ENCODE measurements around the gene PLA2G4C. TPM values are rescaled to one million over a fixed set of nuclear protein-coding genes. Genes with fewer than 3 reads are reported as not detected.

PLA2G4C gene
- total and polyA plus RNA-seq, 2 of the 8 experiments (the other 6 are each of a cell fraction or from before 2014, with no cell fraction given): 14.9 to 20.5 TPM

GRCh38 chr19:48061401-48062344 is 48.9 kb downstream of the PLA2G4C start:
- Histone ChIP-seq H2BK120ac (replicated peaks; ENCODE audit: low read depth, low read length) (peak overlapping the region; percentile 57), H2AFZ (ENCODE audit: low read length) (peak overlapping the region; percentile 47; the same call in 1 of the 2 replicates), H3K79me2 (ENCODE audit: control insufficient read depth in 1 of 2, insufficient read depth in 2 of 2, low read length in 2 of 2) (no peaks in the 10 kb centered on the region), H3K18ac (ENCODE audit: extremely low read depth, low read length) (no peak overlapping the region), H3K27me3 (replicated peaks in 1 of 4; ENCODE audit: control insufficient read depth in 3 of 4, extremely low read depth in 1 of 4, insufficient read depth in 3 of 4, low read length in 3 of 4) (no peaks in the 10 kb centered on the region), H4K5ac (ENCODE audit: insufficient read length, low read depth, low read length) (peak overlapping the region; percentile 64), H4K91ac (replicated peaks; ENCODE audit: insufficient read length, low read length) (peak overlapping the region; percentile 50), H2BK20ac (ENCODE audit: low read length) (no peak overlapping the region), H3K4ac (replicated peaks; ENCODE audit: insufficient read length, low read depth, low read length) (peak overlapping the region; percentile 65), H3K36me3 (ENCODE audit: control insufficient read depth in 2 of 4, insufficient read depth in 4 of 4, low read length in 3 of 4) (no peaks in the 10 kb centered on the region), H3K27ac (ENCODE audit: low read depth, low read length) (no peak overlapping the region; the same call in 1 of the 2 replicates), H4K8ac (ENCODE audit: extremely low read depth, insufficient read depth, low read length) (peak overlapping the region; percentile 94), H3K4me1 (replicated peaks in 1 of 4; ENCODE audit: control insufficient read depth in 3 of 4, insufficient read depth in 4 of 4, low read length in 3 of 4) (peaks cover 4 to 16% (median 7%) of the 10 kb centered on the region in 4 experiments; a peak in 6 of 7 replicates), H3K23ac (ENCODE audit: insufficient read length) (no peak overlapping the region), H2BK15ac (ENCODE audit: low read length) (no peak overlapping the region), H3K56ac (replicated peaks; ENCODE audit: insufficient read length, low read depth, low read length) (no peak overlapping the region), H3K9me3 (ENCODE audit: insufficient read depth in 2 of 2, low read depth in 1 of 2, low read length in 1 of 2) (no peaks in the 10 kb centered on the region), H4K20me1 (replicated peaks in 1 of 2; ENCODE audit: control insufficient read depth in 1 of 2, insufficient read depth in 2 of 2, low read length in 2 of 2) (no peaks in the 10 kb centered on the region), H2AK5ac (ENCODE audit: low read depth, low read length) (no peak overlapping the region), H3K4me2 (ENCODE audit: insufficient read depth in 1 of 2, low read depth in 2 of 2, low read length in 2 of 2) (peak overlapping the region; percentile 38 to 55), H3K9ac (replicated peaks in 1 of 4; ENCODE audit: extremely low read depth in 1 of 4, low read depth in 3 of 4, low read length in 3 of 4) (peak overlapping the region in 2 of 4 experiments; percentile 15 to 26; a peak in 3 of 7 replicates), H3K79me1 (ENCODE audit: low read depth, low read length) (no peaks in the 10 kb centered on the region), H3K14ac (ENCODE audit: insufficient read length) (peak overlapping the region; percentile 72), H3K4me3 (ENCODE audit: extremely low read depth in 1 of 4, insufficient read depth in 2 of 4, low read depth in 3 of 4, low read length in 4 of 4) (peak overlapping the region; percentile 7 to 48 (median 19); a peak in 5 of 8 replicates), H3K23me2 (ENCODE audit: low read depth, low read length) (no peaks in the 10 kb centered on the region), H2BK12ac (ENCODE audit: low read depth, low read length) (0 out of 2 replicates have a peak overlapping the region, but pooled peaks have one; percentile 78), H2BK5ac (ENCODE audit: low read depth, low read length) (peak overlapping the region; percentile 16; the same call in 1 of the 2 replicates)
- CTCF ChIA-PET (ENCODE audit: partially characterized antibody): interaction anchor here (0.8 to 2.4 kb wide), 6 partner anchors 10 to 96 kb away, joined by 3 to 14 read pairs (median 4); no protein-coding TSS in a partner anchor
- peak; percentile 72 for FAIRE-seq
- peak; percentile 9 to 74 for DNase-seq (ENCODE audit: low read depth in 1 of 2, low spot score in 2 of 2)
- POLR2A ChIA-PET (ENCODE audit: partially characterized antibody): interaction anchor here (0.8 to 1.7 kb wide), 8 partner anchors 8 to 50 kb away, joined by 3 to 5 read pairs (median 3); no protein-coding TSS in a partner anchor
- WGBS, 2 experiments (ENCODE audit: extremely low coverage in 1 of 2, insufficient coverage in 1 of 2, insufficient read length in 1 of 2, insufficient replicate concordance in 2 of 2, low coverage in 1 of 2, low lambda C conversion rate in 2 of 2, missing lambda C conversion rate in 1 of 2): 53% methylated on average over 35 of the region's 37 CpGs; no CpG with 5 or more reads in 1 of the 2 experiments
- TF ChIP-seq CBX8 (IDR thresholded peaks at IDR 0.05; ENCODE audit: borderline replicate concordance, low read depth, low read length) (no peak), SIX5 (IDR thresholded peaks at IDR 0.05; ENCODE audit: low read depth, low read length) (no peak), GTF2F1 (IDR thresholded peaks at IDR 0.05; ENCODE audit: borderline replicate concordance, low read depth, low read length) (no peak), CTCF (IDR thresholded peaks at IDR 0.05; ENCODE audit: control extremely low read depth in 1 of 3, insufficient read depth in 1 of 3, low read depth in 1 of 3, low read length in 3 of 3) (peak; percentile 14 to 41 (median 39); a peak in 3 of 4 replicates), NANOG (IDR thresholded peaks at IDR 0.05; ENCODE audit: insufficient read depth, low read depth, low read length, poor library complexity, severe bottlenecking) (no peak), FOSL1 (IDR thresholded peaks at IDR 0.05; ENCODE audit: insufficient read depth, low read depth, low read length) (no peak), CREB1 (IDR thresholded peaks at IDR 0.05) (peak; percentile 23; the same call in 1 of the 2 replicates), RFX5 (IDR thresholded peaks at IDR 0.05; ENCODE audit: borderline replicate concordance, low read depth, low read length) (no peak)
